Measurements from ENCODE around the gene TMEM272.

Gene TMEM272, protein sequence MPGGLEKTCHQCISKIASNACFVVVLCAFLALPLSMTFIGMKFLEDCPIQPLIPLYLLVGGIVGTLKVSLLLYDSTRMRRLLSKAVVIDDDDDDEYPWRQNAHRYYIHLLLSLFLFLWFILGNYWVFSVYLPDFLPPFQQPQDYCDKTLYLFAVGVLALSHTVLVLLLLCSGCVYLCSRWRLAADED

DNA sequence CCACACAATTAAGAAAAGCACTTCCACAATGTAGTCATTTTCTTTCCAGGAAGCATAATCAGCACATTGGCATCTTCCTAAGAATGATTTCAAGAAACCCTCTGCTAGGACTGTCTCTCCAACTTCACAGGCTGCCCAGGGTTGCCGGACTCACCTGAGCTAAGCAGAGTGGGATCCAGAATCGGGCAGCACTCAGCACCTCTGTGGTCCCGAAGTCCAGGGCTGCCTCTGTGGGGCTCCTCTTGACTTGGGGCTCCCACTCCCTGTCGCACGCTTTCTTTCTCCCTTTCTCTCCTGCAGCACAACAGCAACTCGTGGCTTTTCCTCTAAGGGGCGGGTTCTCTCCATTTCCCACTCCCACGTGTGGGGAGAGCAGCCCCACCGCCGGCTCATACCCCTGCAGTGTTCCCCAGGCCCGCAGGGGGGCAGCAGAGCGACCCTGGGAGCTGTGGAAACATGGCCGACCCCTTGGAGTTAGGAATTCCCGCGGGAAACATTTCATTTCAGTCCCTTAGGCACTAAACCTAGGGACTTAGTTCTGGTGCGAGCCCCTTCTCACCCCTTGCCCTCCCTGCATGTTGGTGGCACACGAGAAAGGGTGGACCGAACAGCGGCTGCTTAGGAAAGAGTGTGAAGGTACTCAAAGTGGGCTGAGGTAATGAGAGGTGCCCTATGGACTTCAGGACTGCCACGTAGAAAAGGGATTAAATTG, at the start of gene TMEM272:
TSS of gene TMEM272 (minus strand) at position 316 of the 712 bp plus-strand sequence. CDS start 6,647 bp downstream, outside the sequence.
- DNase-seq (ENCODE audit: low spot score), result peak; percentile 44

- DNase-seq (ENCODE audit: low spot score), result no peak
Observed at GRCh38 chr13:51894239-51894638, 49.3 kb upstream of the TMEM272 start.

GRCh38 chr13:51892657-51893056, 47.7 kb upstream of the TMEM272 start:
- DNase-seq (ENCODE audit: low spot score), result no peak

DNA sequence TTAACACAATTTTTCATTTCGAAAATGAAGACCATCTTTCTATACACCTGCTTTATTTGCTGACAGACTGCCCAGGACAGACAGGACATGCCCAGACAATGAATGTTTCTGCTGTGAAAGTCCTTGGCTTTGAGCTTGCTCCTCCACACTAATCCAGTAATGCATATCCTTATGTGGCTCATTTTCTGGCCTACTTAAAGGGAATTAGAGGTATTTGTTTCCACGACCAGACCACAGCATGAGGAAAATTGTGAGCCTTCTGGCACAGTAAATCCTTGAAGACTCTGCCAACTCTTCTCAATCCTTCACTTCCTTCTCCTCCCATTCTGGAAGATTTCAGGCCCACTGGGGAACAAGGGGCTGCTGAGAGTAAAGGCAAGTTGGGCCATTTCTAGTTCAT, 42.5 kb upstream of the TMEM272 start:
- DNase-seq (ENCODE audit: low spot score), result no peak

GRCh38 chr13:51885651-51886050, 40.7 kb upstream of the TMEM272 start:
- no peak for DNase-seq (ENCODE audit: low spot score)

DNA sequence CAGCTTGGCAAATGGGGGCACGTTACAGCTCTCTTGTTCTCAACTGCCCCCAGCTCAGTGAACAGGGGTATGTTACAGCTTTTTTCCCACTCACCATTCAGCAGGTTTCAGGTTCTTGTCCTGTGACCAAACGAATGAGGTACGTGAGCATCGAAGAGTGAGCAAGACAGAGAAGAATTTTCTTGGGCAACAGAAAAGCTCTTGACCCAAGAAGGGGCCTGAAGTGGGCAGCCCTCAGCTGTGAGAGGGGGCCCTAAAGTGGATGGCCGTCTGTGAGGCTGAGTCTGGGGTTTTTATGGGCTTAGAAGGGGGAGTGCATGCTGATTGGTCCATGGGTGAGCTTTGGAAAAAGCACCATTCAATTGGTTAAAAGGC, 38.2 kb upstream of the TMEM272 start:
- no peak for DNase-seq (ENCODE audit: low spot score)

- no peak for DNase-seq (ENCODE audit: low spot score)
Observed at GRCh38 chr13:51882570-51883225, 37.7 kb upstream of the TMEM272 start.

- DNase-seq (ENCODE audit: low spot score), result no peak
Observed at GRCh38 chr13:51881296-51881695, 36.3 kb upstream of the TMEM272 start.

- no peak for DNase-seq (ENCODE audit: low spot score)
Observed at GRCh38 chr13:51879133-51879532, 34.2 kb upstream of the TMEM272 start.

GRCh38 chr13:51874651-51875050, 29.7 kb upstream of the TMEM272 start:
- DNase-seq (ENCODE audit: low spot score), result no peak

GRCh38 chr13:51873837-51874236, 28.9 kb upstream of the TMEM272 start:
- DNase-seq (ENCODE audit: low spot score), result no peak

GRCh38 chr13:51873117-51873798, 28.3 kb upstream of the TMEM272 start:
- no peak for DNase-seq (ENCODE audit: low spot score)

DNA sequence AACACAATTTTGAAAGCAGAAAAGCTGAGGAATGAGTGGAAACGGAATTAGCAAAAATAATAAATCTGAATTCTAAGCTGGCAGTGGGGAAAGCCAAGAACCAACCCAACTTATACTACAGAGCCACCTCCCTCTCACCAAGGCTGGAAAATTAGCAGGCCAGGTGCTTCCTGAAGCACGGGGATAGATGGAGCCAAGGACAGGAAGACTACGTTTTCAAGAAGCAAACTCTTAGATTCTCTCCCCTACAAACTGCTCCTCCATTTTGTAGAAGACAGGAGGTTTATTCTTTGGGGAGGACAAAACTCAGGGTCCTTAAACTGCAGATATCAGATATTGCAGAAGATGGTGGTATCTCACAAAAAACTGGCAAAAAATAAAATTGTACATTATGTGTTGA, 25.6 kb upstream of the TMEM272 start:
- no peak for DNase-seq (ENCODE audit: low spot score)

DNA sequence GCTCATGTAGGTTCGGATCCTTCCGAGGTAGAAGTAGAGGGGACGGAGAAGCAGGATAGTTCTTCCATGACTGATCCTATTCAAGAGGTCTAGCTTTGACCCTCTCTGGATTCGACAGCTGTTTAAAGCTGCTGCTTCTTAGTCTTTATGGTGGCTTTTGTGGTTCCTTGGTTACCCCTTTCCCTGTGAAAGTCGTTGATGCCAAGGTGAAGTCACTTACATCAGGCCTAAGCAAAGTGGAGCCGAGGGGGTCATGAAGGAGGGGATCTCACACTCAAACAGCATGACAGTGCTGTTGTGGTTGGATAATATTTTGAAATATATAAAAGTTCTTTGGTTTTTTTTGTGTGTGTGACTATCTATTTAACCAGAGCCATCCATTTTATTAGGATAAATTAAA, 24.9 kb upstream of the TMEM272 start:
- DNase-seq (ENCODE audit: low spot score), result no peak

DNA sequence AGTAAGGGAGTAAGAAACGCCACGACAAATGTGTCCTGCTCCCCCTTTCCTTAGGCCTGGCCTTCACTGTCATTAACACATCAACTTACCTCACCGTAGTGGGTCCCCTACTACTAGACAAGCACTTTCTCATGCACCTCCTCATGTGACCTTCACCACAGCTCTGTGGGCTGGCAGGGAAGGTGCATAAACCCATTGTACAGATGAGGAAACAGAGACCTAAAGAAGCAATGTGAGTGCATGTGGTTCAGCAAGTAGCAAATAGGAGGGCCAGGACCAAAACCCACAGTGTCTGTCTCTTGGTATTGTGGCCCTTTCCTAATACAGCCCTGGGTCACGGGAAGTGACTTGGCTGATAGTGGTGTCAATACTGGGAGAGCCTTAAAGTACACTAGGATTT, 22.1 kb upstream of the TMEM272 start:
- no peak for DNase-seq (ENCODE audit: low spot score)

DNA sequence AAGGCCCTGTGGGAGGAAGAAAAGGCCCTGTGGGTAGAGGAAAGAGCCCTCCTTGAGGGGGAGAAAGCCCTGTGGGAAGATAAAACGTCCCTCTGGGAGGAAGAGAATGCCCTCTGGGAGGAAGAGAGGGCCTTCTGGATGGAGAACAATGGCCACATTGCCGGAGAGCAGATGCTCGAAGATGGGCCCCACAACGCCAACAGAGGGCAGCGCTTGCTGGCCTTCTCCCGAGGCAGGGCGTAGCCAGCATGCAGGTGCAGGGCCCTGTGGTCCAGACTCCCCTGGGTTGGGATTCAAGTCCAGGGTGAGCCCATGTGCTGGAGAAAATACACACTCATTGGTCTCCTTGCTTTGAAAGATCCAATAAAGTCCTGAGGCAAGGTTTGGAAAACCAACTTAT, 20.9 kb upstream of the TMEM272 start:
- no peak for DNase-seq (ENCODE audit: low spot score)

DNA sequence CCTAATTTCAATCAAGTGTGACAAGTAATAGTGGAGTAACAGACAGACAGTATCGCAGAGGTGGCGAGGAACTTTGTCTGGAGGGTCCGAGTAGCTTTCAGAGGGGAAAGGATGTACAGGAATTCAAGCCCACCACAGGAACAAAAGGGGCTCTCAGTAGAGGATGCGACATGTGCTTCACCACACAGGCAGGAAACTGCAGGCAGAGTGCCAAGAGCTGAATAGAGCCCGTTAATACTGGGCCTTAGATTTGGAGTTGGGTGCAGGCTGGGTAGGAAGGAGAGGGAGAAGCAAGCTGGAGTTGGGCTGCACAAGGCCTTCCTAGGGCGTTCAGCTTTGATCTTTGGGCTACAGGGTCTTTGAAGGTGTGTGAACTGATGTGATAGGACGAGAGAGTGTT, 18.0 kb upstream of the TMEM272 start:
- DNase-seq (ENCODE audit: low spot score), result no peak

DNA sequence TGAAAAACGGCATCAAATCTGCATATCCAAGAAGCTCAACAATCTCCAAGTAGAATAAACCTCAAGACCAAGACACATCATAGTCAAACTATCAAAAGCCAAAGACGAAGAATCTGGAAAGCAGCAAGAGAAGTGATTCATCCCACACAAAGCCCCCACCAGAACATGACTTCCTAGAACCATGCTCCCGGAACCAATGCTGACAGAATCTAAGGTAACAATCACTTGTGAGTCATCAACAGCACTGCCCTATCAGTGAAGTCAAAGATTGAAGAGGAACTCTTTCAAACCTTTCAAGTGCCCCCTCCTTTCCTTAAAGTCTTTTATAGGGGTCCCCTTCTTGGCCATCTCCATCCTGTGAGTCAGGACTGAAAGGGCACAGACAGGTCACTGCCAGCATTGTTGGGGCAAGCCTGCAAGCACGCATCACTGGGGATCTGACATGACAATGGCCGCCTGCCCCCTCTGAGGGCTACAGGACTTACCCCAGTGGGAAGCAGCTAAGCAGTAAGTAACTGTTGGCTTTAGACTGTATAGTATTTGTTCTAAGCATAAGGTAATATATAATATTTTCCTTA, 16.8 kb upstream of the TMEM272 start, which contains the start of gene CCDC70:
TSS of gene CCDC70 (plus strand) at position 247 of the 578 bp plus-strand sequence. CDS start 3,443 bp downstream, outside the sequence.
- no peak for DNase-seq (ENCODE audit: low spot score)

DNA sequence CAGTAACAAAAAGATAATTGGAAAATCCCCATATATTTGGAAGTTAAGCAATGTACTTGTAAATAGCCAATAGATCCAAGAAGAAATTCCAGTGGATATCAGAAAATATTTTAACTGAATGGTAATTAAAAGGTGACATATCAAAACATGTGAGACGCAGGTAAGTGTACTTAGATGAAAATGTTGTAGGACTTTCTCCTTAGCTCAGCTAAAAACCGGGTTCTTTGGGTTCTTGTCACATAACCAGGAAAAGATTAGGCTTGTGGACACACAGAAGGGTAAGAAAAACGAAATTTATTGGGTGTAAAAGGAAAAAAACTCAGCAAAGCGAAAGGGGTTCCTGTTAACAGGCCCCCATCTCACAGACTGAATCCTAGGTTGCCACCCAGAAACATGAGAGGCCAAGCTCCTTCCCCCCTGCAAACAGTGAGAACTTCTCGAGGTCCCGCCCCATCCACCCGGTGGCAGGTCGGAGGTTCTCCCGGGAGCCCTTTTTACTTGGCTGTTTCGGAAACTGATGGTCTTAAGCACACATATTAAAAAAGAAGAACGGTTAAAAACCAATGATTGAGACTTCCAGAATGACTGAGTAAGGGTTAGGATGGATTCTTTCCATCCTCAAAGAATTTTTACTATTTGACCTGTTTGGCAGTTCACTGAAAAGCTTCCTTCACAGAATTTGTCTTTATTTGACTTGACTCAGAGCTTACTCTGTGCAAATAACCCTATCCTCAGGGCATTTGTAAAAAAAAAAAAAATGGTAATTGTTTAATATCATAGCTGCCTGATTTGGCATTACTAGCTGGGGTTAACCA, 13.7 kb upstream of the TMEM272 start:
- DNase-seq (ENCODE audit: low spot score), result no peak

GRCh38 chr13:51856998-51857397, 12.0 kb upstream of the TMEM272 start:
- no peak for DNase-seq (ENCODE audit: low spot score)

DNA sequence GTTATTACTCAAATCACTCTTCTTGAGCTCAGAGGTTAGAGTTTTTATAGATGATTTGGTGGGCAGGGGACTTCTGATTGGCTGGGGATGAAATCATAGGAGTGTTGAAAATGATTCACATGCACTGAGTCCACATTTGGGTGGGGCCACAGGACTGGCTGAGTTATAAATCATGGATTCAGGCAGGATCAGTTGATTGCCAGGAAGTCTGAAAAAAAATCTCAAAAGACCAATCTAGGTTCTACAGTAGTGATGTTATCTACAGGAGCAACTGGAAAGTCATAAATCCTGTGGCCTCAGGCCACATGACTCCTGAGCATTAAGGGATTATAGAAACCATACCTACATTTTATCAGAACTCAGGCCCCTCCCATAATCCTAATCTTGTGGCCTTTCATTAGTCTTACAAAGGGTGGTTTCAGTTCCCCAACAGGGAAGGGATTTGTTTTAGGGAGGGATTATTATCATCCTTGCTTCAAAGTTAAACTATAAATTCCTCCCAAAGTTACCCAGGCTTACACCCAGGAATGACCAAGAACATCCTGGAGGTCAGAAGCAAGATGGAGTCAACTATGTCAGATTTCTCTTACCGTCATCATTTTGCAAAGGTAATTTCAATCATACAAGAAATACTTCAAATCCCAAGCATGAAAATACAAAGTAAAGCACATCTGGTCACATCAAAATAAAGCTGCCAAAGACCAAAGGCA, 11.2 kb upstream of the TMEM272 start:
- no peak for DNase-seq (ENCODE audit: low spot score)

Data from hepatic stellate cell (primary cell).